SK-N-SH treated with all-trans-retinoic acid at 6 μM for 48 hours (cell line): Measurements from ENCODE around the gene GOLGA1.

Source experiments
- ATAC-seq: fragments of 200-7000 bp; cut with Tn5 transposase; 3 replicates; pipeline ENCODE4 v1.9.1; 2020; ENCODE audit warnings: mild to moderate bottlenecking, moderate library complexity
- ARNTL ChIP-seq: fragments of 450-650 bp; formaldehyde crosslinking; IDR thresholded peaks from 2 replicates; pipeline ENCODE4 v1.5.0; 2020; ENCODE audit warnings: low read depth, mild to moderate bottlenecking, moderate library complexity, borderline replicate concordance
- BACH2 ChIP-seq: fragments of 250-450 bp; sonication (Bioruptor Pico); IDR thresholded peaks from 2 replicates; pipeline ENCODE4 v1.9.0; 2021; ENCODE audit warnings: mild to moderate bottlenecking, borderline replicate concordance
- ESRRG ChIP-seq: fragments of 250-450 bp; sonication (Bioruptor Pico); IDR thresholded peaks from 2 replicates; pipeline ENCODE4 v1.6.1; 2021; ENCODE audit warnings: mild to moderate bottlenecking
- GLIS3 ChIP-seq: fragments of 250-450 bp; sonication (Bioruptor Pico); IDR thresholded peaks from 2 replicates; pipeline ENCODE4 v1.5.0; 2020; ENCODE audit warnings: mild to moderate bottlenecking, moderate library complexity
- ISL1 ChIP-seq: fragments of 250-450 bp; sonication (Bioruptor Pico); IDR thresholded peaks from 2 replicates; pipeline ENCODE4 v2.1.2; 2022; ENCODE audit warnings: mild to moderate bottlenecking, moderate library complexity
- OSR1 ChIP-seq: fragments of 250-450 bp; sonication (Bioruptor Pico); IDR thresholded peaks from 2 replicates; pipeline ENCODE4 v1.8.0; 2022; ENCODE audit warnings: moderate library complexity, mild to moderate bottlenecking, inconsistent platforms
- PATZ1 ChIP-seq: fragments of 250-450 bp; sonication (Bioruptor Pico); IDR thresholded peaks from 2 replicates; pipeline ENCODE4 v1.8.0; 2020; ENCODE audit warnings: mild to moderate bottlenecking, moderate library complexity, borderline replicate concordance
- POU6F1 ChIP-seq: fragments of 250-450 bp; sonication (Bioruptor Pico); IDR thresholded peaks from 2 replicates; pipeline ENCODE4 v1.8.0; 2021; ENCODE audit warnings: low read depth, mild to moderate bottlenecking, moderate library complexity, borderline replicate concordance
- PPARA ChIP-seq: fragments of 250-450 bp; sonication (Bioruptor Pico); IDR thresholded peaks from 2 replicates; pipeline ENCODE4 v1.5.0; 2020; ENCODE audit warnings: mild to moderate bottlenecking, borderline replicate concordance
- SNAI2 ChIP-seq: fragments of 250-450 bp; sonication (Bioruptor Pico); IDR thresholded peaks from 2 replicates; pipeline ENCODE4 v1.5.0; 2020; ENCODE audit warnings: mild to moderate bottlenecking, moderate library complexity
- TCF4 ChIP-seq: fragments of 250-450 bp; sonication (Bioruptor Pico); IDR thresholded peaks from 2 replicates; pipeline ENCODE4 v1.8.0; 2021; ENCODE audit warnings: mild to moderate bottlenecking, moderate library complexity, borderline replicate concordance
- TOX ChIP-seq: fragments of 250-450 bp; sonication (Bioruptor Pico); IDR thresholded peaks from 2 replicates; pipeline ENCODE4 v1.8.0; 2021; ENCODE audit warnings: mild to moderate bottlenecking, moderate library complexity, borderline replicate concordance
- TSHZ2 ChIP-seq: fragments of 250-450 bp; sonication (Bioruptor Pico); IDR thresholded peaks from 2 replicates; pipeline ENCODE4 v1.5.0; 2020; ENCODE audit warnings: mild to moderate bottlenecking, moderate library complexity
- ZFP3 ChIP-seq: fragments of 250-450 bp; sonication (Bioruptor Pico); IDR thresholded peaks from 2 replicates; pipeline ENCODE4 v1.5.0; 2020; ENCODE audit warnings: mild to moderate bottlenecking, moderate library complexity
- ZFP30 ChIP-seq: fragments of 450-650 bp; formaldehyde crosslinking; IDR thresholded peaks from 2 replicates; pipeline ENCODE4 v1.5.0; 2022; ENCODE audit warnings: mild to moderate bottlenecking, moderate library complexity
- ZNF565 ChIP-seq: fragments of 450-650 bp; formaldehyde crosslinking; conservative IDR thresholded peaks from 2 replicates; pipeline ENCODE4 v1.5.0; 2020; ENCODE audit warnings: low read depth, mild to moderate bottlenecking, moderate library complexity
- ZNF70 ChIP-seq: fragments of 450-650 bp; formaldehyde crosslinking; IDR thresholded peaks from 2 replicates; pipeline ENCODE4 v1.5.0; 2020; ENCODE audit warnings: mild to moderate bottlenecking, moderate library complexity
- ZNF8 ChIP-seq: fragments of 450-650 bp; formaldehyde crosslinking; IDR thresholded peaks from 2 replicates; pipeline ENCODE4 v1.5.0; 2020; ENCODE audit warnings: mild to moderate bottlenecking, moderate library complexity
- TF ChIP-seq, protein P1 (sequence below): fragments of 250-450 bp; sonication (Bioruptor Pico); IDR thresholded peaks from 2 replicates; pipeline ENCODE4 v1.5.1; 2020; ENCODE audit warnings: low read depth, mild to moderate bottlenecking, moderate library complexity

Gene GOLGA1

GRCh38 chr9:124886461-124886860, 54.4 kb downstream of the GOLGA1 start:
- no peak for TF ChIP-seq ZFP3 (CRISPR knock-in tag)
- TF ChIP-seq, protein P1, sequence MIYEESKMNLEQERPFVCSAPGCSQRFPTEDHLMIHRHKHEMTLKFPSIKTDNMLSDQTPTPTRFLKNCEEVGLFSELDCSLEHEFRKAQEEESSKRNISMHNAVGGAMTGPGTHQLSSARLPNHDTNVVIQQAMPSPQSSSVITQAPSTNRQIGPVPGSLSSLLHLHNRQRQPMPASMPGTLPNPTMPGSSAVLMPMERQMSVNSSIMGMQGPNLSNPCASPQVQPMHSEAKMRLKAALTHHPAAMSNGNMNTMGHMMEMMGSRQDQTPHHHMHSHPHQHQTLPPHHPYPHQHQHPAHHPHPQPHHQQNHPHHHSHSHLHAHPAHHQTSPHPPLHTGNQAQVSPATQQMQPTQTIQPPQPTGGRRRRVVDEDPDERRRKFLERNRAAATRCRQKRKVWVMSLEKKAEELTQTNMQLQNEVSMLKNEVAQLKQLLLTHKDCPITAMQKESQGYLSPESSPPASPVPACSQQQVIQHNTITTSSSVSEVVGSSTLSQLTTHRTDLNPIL (CRISPR knock-in tag): no peak
- TF ChIP-seq ISL1 (CRISPR knock-in tag): no peak
- no peak for TF ChIP-seq ESRRG (CRISPR knock-in tag)
- no peak for TF ChIP-seq TSHZ2 (CRISPR knock-in tag)
- TF ChIP-seq TOX (CRISPR knock-in tag): no peak
- TF ChIP-seq ZNF70 (CRISPR knock-in tag): no peak
- no peak for TF ChIP-seq BACH2
- no peak for TF ChIP-seq OSR1 (CRISPR knock-in tag)
- no peak for TF ChIP-seq SNAI2 (CRISPR knock-in tag)
- TF ChIP-seq TCF4 (CRISPR knock-in tag): no peak
- no peak for TF ChIP-seq ZNF8 (CRISPR knock-in tag)
- no peak for TF ChIP-seq ZFP30
- no peak for TF ChIP-seq PATZ1 (CRISPR knock-in tag)
- TF ChIP-seq GLIS3 (CRISPR knock-in tag): no peak
- no peak for ATAC-seq

DNA sequence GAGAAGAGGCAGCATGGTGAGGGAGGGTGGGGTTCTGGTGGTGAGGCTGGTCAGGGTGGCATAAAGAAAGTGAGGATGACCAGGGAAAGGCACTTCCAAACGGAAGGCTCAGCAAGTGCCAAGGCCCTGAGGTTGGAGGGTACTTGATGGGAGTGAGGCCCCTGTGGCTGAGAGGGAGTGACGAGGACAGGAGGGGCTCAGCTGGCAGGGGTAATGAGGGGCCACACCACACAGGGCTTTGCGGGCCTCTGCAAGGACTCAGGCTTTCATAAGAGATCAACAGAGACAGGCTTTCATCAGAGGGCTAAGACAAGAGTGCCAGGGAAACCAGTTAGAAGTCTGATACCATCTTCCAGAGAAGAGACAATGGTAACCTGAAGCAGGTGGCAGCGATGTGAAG, 55.3 kb downstream of the GOLGA1 start:
- no peak for ATAC-seq
- TF ChIP-seq ZNF8 (CRISPR knock-in tag) (no peak), ZNF565 (no peak), POU6F1 (CRISPR knock-in tag) (no peak), ISL1 (CRISPR knock-in tag) (no peak), TSHZ2 (CRISPR knock-in tag) (no peak), ARNTL (no peak), BACH2 (no peak), PATZ1 (CRISPR knock-in tag) (no peak), PPARA (CRISPR knock-in tag) (no peak)
